Activated CD4-positive, alpha-beta T cell treated with anti-CD3 and anti-CD28 coated beads, Interleukin-2, amount 10 ng/mL, durations not matched to agents 7 days and 5 days (primary cell): ENCODE data around the gene SLC6A6. TPM values are rescaled to one million over a fixed set of nuclear protein-coding genes. Genes with fewer than 3 reads are reported as not detected.

ENCODE experiments used
- CTCF ChIA-PET: fragments of 350-600 bp; sonication (Branson Sonifier 250); formaldehyde crosslinking; loops from one replicate; lab custom pipeline; 2021; ENCODE audit warnings: antibody characterized with exemption; lab: Charles Lee
- POLR2A ChIA-PET: fragments of 350-600 bp; sonication (Branson Sonifier 250); formaldehyde crosslinking; loops from one replicate; lab custom pipeline; 2021; ENCODE audit warnings: antibody characterized with exemption; lab: Charles Lee
- DNase-seq: peaks from one replicate; pipeline ENCODE4 v3.0.0-alpha.2; 2020
- H3K27ac Mint-ChIP-seq: one replicate; pipeline ENCODE4 v1.8.0; 2021; ENCODE audit warnings: mild to moderate bottlenecking, moderate library complexity, mixed read lengths
- H3K27me3 Mint-ChIP-seq: one replicate; pipeline ENCODE4 v1.8.0; 2021; ENCODE audit warnings: mixed read lengths
- H3K36me3 Mint-ChIP-seq: one replicate; pipeline ENCODE4 v1.8.0; 2021; ENCODE audit warnings: low read depth, mixed read lengths
- H3K4me1 Mint-ChIP-seq: one replicate; pipeline ENCODE4 v1.8.0; 2021; ENCODE audit warnings: mixed read lengths
- H3K4me3 Mint-ChIP-seq: one replicate; pipeline ENCODE4 v1.8.0; 2021; ENCODE audit warnings: mild to moderate bottlenecking, moderate library complexity, mixed read lengths
- H3K9me3 Mint-ChIP-seq: one replicate; pipeline ENCODE4 v1.8.0; 2021; ENCODE audit warnings: mixed read lengths
- total RNA-seq, 2 experiments: library from RNA; stranded (reverse); gene quantifications; one replicate each; pipeline ENCODE4 v1.2.3, GENCODE V29; 2021

The SLC6A6 gene
- total RNA-seq, 2 experiments from 2014 or later, result 42.0 to 43.1 TPM

DNA sequence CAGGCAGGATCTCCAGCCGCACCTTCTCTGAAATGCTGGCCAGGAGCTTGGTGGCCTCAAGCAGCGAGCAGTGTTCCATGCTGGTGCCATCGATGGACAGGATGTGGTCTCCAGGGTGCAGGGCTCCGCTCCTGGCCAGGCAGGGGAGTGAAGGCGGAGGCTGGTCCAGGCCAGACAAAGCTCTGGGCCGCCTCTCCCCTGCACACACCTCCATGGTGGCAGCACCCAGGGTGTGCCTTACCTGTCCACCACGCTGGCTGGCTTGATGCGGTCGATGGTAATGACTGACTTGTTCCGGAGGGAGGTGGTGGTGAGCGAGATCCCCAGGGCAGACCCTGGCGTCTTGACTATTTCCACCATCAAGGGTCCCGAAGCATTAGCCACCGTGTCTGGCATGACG, 117.7 kb downstream of the SLC6A6 start:
- peaks cover 1% of the 10 kb centered on the region for H3K27me3 Mint-ChIP-seq

DNA sequence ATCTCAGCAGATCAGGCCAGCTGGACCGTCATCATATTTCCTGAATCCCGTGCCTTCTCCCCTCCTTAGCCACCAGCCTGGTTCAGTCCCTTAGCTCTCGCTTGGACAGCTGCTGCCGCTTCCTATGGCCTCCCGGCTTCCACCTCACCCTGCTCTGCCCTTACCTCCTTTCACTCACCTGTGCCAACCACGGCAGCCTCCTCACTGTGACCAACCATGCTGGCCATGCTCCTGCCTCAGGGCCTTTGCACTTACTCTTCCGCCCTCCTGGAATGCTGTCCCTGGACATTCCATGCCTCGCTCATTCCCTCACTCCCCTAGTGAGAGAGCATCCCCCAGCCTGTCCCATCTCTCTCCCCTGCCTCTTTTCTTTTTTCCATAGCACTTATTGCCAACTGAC, 118.6 kb downstream of the SLC6A6 start:
- Mint-ChIP-seq H3K27ac (no peak overlapping the region), H3K4me3 (no peak overlapping the region), H3K4me1 (no peaks in the 10 kb centered on the region), H3K27me3 (peaks cover 1% of the 10 kb centered on the region), H3K36me3 (no peaks in the 10 kb centered on the region), H3K9me3 (no peaks in the 10 kb centered on the region)
- CTCF ChIA-PET, result no interaction called here
- DNase-seq, result no peak
- POLR2A ChIA-PET, result no interaction called here

More for the DNA sequence above, 117.7 kb downstream of the SLC6A6 start:
- ChIA-PET CTCF (interaction anchor here (0.8 kb wide), 1 partner anchor 11 kb away, joined by 3 read pairs; no protein-coding TSS in a partner anchor), POLR2A (no interaction called here)
- DNase-seq, result no peak
- Mint-ChIP-seq H3K27ac (no peak overlapping the region), H3K36me3 (no peaks in the 10 kb centered on the region), H3K4me3 (no peak overlapping the region), H3K9me3 (no peaks in the 10 kb centered on the region), H3K4me1 (no peaks in the 10 kb centered on the region)

DNA sequence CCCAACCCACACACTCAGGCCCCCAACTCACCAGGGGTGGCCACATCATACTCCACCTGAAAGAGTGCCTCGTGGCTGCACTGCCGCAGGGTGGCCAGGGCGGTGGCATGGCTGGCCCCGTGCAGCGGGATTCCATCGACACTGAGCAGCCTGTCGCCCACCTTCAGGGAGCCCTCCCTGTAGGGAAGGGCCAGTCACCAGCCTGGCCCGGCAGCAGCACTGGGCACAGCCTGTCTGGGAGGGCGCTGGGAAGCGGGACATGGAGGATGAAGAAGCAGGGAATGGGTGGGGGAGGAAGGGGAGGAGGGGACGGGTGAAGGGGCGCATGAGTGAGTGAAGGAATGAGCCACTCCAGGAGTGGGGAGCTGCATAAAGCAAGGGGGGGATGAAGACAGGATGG, 119.2 kb downstream of the SLC6A6 start:
- DNase-seq, result no peak
- POLR2A ChIA-PET, result no interaction called here
- Mint-ChIP-seq H3K4me1 (no peaks in the 10 kb centered on the region), H3K9me3 (no peaks in the 10 kb centered on the region), H3K4me3 (no peak overlapping the region), H3K27me3 (peaks cover 3% of the 10 kb centered on the region), H3K27ac (no peak overlapping the region), H3K36me3 (no peaks in the 10 kb centered on the region)
- CTCF ChIA-PET, result no interaction called here

DNA sequence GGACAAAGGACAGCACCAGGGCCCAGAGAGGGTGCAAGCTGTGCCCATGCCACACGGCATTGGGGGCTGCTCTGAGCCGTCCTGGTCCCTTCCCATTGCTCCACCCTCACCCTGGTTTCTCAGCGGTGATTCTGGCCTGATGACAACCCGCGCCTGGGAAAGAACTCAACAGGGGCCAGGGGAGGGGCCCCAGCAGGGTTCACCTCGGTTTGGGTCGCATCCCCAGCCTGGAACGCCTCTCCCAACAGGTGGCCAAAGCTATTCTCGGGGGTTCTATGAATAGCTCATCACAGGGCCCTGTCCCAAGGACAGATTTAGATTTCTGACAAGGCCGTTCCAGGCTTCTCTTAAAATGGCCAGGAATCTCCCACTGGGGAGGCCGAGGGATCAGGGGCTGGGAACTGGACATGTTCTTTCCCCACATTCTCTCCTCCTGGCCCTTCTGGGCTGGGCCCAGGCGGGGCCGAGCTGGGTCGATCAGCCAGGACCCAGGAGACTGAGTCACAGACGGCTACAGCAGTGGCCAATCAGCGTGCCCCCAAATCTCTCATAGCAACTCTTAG, 119.8 kb downstream of the SLC6A6 start:
- ChIA-PET CTCF (no interaction called here), POLR2A (no interaction called here)
- DNase-seq, result no peak
- H3K27ac Mint-ChIP-seq, result no peak overlapping the region
- H3K36me3 Mint-ChIP-seq, result no peaks in the 10 kb centered on the region
- no peaks in the 10 kb centered on the region for H3K4me1 Mint-ChIP-seq
- H3K9me3 Mint-ChIP-seq, result no peaks in the 10 kb centered on the region
- peaks cover 3% of the 10 kb centered on the region for H3K27me3 Mint-ChIP-seq
- H3K4me3 Mint-ChIP-seq, result no peak overlapping the region

DNA sequence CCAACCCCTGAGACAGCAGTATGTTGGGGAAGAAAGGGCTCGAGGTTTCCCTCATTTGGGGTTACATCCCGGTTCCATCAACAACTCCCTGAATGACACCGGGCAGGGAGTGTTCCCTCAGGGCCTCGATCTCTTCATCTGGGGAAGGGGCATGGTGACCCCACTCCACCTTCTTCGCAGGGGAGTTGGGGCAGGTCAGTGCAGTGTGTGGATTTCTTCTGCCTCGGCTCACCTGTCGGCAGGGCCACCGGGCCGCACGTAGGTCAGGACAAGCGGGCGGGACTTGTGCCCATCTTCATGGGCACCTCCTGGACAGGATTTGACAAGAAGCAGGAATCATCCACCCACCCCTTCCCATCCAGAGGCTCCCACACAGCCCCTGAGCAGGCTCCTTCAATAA, 120.4 kb downstream of the SLC6A6 start:
- no peaks in the 10 kb centered on the region for H3K36me3 Mint-ChIP-seq
- no peaks in the 10 kb centered on the region for H3K4me1 Mint-ChIP-seq
- DNase-seq, result no peak
- no peak overlapping the region for H3K27ac Mint-ChIP-seq
- H3K9me3 Mint-ChIP-seq, result no peaks in the 10 kb centered on the region
- ChIA-PET POLR2A (no interaction called here), CTCF (no interaction called here)
- peaks cover 3% of the 10 kb centered on the region for H3K27me3 Mint-ChIP-seq
- no peak overlapping the region for H3K4me3 Mint-ChIP-seq

DNA sequence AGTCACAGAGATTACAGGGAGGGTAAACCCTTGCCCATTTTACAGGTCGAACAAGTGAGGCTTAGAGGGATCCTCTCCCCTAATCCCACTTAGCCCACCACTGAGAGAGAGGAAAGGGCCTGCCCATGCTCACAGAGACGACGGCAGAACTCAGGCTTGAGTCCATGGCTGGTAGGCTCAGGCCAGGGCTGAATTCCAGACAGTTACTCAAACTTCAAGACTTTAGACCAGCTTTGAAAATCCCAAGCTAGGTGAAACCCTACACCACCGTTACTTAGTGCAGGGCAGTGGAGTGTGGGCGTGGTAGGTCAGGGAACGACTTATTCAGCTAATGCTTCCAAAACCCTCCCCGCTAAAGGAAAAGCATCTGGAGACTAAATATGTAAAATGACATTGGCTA, 121.4 kb downstream of the SLC6A6 start:
- CTCF ChIA-PET, result interaction anchor here (1.3 kb wide), 1 partner anchor 12 kb away, joined by 4 read pairs; no protein-coding TSS in a partner anchor
- POLR2A ChIA-PET, result no interaction called here
- H3K36me3 Mint-ChIP-seq, result no peaks in the 10 kb centered on the region
- H3K27me3 Mint-ChIP-seq, result peaks cover 5% of the 10 kb centered on the region
- H3K9me3 Mint-ChIP-seq, result no peaks in the 10 kb centered on the region
- no peak overlapping the region for H3K4me3 Mint-ChIP-seq
- DNase-seq, result no peak
- H3K27ac Mint-ChIP-seq, result no peak overlapping the region
- no peaks in the 10 kb centered on the region for H3K4me1 Mint-ChIP-seq

DNA sequence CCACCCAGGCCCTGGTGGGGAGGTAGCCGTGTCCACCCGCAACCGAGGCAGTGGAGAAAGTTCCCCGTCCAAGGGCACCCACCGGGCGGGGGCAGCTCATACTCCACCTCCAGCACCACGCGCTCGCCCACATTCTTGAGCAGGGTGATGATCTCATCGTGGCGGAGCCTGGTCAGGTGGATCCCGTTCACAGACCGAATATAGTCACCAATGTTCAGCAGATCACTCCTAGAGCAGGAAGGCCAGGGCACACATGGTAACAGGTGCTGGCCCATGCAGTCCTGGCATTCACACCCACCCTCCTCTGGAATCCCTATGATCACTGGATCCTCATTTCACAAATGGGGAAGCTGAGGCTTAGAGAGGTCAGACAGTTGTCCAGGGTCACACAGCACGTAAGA, 121.9 kb downstream of the SLC6A6 start:
- CTCF ChIA-PET, result interaction anchor here (1.3 kb wide), 1 partner anchor 12 kb away, joined by 4 read pairs; no protein-coding TSS in a partner anchor
- H3K36me3 Mint-ChIP-seq, result no peaks in the 10 kb centered on the region
- no peak overlapping the region for H3K27ac Mint-ChIP-seq
- H3K4me3 Mint-ChIP-seq, result no peak overlapping the region
- POLR2A ChIA-PET, result no interaction called here
- peaks cover 5% of the 10 kb centered on the region for H3K27me3 Mint-ChIP-seq
- H3K9me3 Mint-ChIP-seq, result no peaks in the 10 kb centered on the region
- H3K4me1 Mint-ChIP-seq, result no peaks in the 10 kb centered on the region
- DNase-seq, result no peak

DNA sequence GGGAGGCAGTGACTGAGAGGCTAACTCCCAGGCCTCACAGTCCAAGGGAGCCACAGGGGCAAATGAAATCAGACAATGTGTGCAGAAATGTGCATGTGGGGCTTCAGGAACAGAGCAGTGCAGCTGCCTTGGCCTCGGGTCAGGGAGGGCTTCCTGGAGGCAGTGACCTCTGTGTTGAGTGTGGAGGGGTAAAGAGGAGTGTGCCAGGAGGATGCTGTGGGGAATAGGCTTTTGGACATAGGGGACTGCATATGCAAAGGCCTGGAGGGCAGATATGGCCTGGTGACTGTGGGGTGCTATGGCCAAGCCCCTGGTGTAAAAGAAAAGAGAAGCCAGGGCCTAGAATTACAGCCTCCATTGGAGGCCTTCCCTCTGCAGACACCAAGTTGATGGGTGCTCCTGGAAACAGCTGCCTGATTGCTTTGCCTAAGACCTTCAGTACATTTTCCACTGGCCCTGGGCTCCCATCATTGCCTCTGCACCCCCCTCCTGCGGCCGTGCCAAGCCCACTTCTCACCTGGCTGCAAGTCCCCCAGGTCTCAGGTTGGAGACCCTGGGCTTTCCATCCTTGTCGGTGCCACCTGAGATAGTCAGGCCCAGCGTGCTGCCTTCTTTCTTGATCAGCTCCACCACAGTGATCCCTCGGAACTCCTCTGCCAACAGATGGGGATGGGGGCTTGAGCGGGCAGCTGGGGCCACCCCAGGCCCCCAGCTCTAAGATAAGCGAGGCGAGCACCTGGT, 122.7 kb downstream of the SLC6A6 start:
- ChIA-PET POLR2A (no interaction called here), CTCF (no interaction called here)

DNA sequence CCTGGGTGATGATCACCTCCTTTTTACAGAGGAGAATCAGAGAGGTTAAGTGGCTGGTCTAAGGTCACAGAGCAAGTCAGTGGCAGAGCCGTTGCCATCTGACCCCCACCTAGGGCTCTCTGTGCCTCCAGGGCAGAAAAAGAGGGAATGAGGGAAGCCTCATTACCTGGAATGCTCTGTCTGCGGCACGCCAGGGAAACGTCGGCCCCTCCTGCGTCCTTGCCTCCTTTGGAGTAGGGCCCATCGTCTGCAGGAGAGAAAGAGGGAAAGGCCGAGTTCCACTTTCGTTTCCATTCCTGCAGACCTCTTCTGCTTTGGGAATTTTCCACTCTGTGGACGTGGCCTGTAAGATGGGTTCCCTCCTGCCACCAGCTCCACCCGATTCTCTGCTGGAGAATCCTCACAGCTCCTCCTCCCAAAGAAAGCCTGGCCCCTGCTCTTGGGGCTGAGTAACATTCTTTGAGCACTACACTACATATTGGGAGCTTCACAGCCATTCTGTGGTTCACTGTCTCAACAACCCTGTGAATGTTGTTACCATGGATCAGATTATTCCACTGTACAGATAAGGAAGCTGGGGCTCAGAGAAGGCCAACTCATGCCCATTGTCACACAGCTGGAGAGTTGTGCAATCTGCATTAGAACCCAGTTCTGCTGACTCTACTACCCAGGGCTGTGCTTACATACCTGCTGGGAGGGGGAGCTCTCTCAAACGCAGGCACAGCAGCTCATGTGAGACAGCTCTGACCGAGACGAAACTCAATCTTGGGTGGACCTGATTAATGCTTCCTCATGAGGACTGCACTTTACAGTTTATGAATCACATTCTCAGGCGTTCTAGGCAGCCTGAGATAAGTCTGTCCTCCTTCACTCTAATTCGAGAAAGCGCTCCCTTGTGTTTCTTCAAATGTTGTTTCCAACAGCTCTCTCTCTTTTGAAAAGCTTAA, 123.6 kb downstream of the SLC6A6 start:
- H3K4me1 Mint-ChIP-seq, result no peaks in the 10 kb centered on the region
- H3K27ac Mint-ChIP-seq, result no peak overlapping the region
- no peaks in the 10 kb centered on the region for H3K9me3 Mint-ChIP-seq
- peaks cover 12% of the 10 kb centered on the region for H3K27me3 Mint-ChIP-seq
- ChIA-PET CTCF (no interaction called here), POLR2A (no interaction called here)
- no peak overlapping the region for H3K4me3 Mint-ChIP-seq
- no peaks in the 10 kb centered on the region for H3K36me3 Mint-ChIP-seq
- no peak for DNase-seq

More for the DNA sequence above, 122.7 kb downstream of the SLC6A6 start:
- no peak for DNase-seq
- Mint-ChIP-seq H3K27me3 (peaks cover 8% of the 10 kb centered on the region), H3K27ac (no peak overlapping the region), H3K9me3 (no peaks in the 10 kb centered on the region), H3K4me1 (no peaks in the 10 kb centered on the region), H3K4me3 (no peak overlapping the region), H3K36me3 (no peaks in the 10 kb centered on the region)

DNA sequence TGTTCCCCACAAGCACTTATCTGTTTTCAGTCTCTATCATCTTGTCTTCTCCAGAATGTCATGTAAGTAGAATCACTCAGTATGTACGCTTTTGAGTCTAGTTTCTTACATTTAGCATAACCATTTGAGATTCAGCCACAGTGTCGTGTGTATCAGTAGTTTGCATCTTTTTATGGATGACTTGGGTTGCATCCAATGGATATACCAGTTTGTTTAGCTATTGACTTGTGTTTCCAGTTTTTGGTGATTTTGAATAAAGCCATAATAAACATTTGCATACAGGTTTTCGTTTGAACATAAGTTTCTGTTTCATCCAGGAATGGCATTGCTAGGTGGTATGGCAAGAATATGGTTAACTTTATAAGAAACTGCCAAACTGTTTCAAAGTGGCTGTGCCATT, 125.7 kb downstream of the SLC6A6 start:
- POLR2A ChIA-PET, result no interaction called here

DNA sequence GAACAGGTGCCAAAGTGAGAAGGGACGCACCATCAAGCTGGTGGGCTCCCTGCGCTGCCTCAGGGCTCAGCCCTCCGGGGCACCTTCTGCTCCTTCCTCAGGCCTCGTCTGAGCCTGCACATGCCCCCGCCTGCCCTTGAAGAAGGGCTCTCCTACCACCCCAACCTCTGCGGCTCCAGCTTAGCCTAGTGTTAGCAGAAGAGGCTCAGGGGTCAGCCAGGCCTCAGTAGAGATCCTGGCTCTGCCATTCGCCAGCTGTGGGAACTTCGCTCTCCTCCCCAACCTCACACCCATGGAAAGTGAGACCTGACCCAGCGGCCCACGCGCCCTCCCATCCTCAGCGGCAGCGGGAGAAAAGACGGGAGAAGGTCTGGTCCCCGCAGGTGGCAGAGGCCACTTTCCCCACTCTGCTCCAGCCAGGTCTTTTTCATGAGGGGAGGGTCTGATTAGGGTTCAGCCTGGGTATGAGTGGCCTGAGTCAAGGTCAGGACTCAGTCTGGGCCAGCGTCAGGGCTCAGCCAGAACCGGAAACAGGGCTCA, 129.5 kb downstream of the SLC6A6 start:
- DNase-seq, result no peak
- ChIA-PET CTCF (no interaction called here), POLR2A (no interaction called here)
- no peak overlapping the region for H3K4me3 Mint-ChIP-seq
- no peaks in the 10 kb centered on the region for H3K36me3 Mint-ChIP-seq
- no peak overlapping the region for H3K27ac Mint-ChIP-seq
- peaks cover 13% of the 10 kb centered on the region for H3K27me3 Mint-ChIP-seq
- H3K9me3 Mint-ChIP-seq, result no peaks in the 10 kb centered on the region
- H3K4me1 Mint-ChIP-seq, result no peaks in the 10 kb centered on the region

More for the DNA sequence above, 125.7 kb downstream of the SLC6A6 start:
- Mint-ChIP-seq H3K4me1 (no peaks in the 10 kb centered on the region), H3K36me3 (no peaks in the 10 kb centered on the region), H3K4me3 (no peak overlapping the region), H3K27me3 (peaks cover 16% of the 10 kb centered on the region), H3K27ac (no peak overlapping the region), H3K9me3 (no peaks in the 10 kb centered on the region)
- DNase-seq, result no peak
- CTCF ChIA-PET, result no interaction called here

DNA sequence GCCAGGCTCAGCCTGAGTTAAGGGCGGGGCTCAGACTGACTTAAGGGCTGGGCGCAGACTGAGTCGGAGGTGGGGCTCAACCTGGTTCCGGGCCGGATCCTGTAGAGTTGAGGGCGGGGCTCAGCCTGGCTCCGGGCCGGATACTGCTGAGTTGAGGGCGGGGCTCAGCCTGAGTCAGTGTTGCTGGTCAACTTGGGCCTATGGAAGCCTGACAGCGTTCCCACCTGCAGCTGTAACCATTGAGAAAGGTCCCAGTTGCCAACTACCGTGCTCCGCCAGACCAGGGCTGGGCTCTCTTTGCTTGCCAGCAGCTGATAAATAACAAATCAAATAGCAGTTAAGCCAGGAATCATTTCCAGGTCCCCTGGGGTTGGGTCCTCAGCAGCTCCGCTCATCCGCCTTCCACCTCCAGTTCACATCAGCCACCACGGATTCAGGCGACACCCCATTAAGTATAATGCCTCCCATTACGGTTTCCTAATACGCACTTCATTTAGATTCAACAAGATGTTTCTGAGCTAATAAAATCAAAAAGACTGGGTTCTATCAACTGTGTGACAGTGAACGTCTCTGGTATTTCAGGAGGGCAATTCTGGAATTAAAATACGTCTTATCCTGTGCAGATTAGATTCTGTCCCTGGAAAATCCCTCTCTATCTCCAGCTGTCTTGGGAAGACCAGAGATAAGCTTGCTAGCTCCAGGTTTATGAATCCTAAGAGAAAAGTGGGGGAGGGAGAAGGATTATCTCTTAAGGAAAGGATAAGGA, 130.5 kb downstream of the SLC6A6 start:
- no peak overlapping the region for H3K27ac Mint-ChIP-seq
- H3K36me3 Mint-ChIP-seq, result no peaks in the 10 kb centered on the region
- H3K9me3 Mint-ChIP-seq, result no peaks in the 10 kb centered on the region
- H3K4me1 Mint-ChIP-seq, result no peaks in the 10 kb centered on the region
- H3K27me3 Mint-ChIP-seq, result peaks cover 13% of the 10 kb centered on the region
- no peak overlapping the region for H3K4me3 Mint-ChIP-seq
- peak; percentile 12 for DNase-seq
- ChIA-PET CTCF (no interaction called here), POLR2A (no interaction called here)
